ENCODE results near the gene IGFL1.
"Not testable (repeated sequence)": the region's sequence is repeated elsewhere in the genome, so short reads cannot be mapped to it uniquely, and the experiment has no call there.

IGFL1 gene

DNA sequence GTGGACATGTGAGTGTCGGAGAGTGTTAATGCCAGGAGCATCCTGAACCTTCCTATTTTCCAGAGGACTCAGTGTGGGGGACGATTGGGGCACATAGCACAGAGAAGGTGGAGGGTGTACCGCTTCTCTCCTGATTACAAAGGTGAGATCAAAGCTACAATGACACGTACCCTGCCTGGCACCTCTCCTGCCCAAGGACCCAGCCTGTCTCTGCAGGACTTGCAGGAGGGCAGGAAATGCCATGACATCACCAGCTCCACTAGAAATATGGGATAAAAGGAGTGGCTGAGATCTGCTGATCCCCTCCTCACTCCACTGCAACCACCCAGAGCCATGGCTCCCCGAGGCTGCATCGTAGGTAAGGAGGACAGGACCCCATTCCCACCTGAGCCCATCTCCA is at the start of gene IGFL1:
Gene IGFL1 (plus strand): TSS at position 301 of the 400 bp plus-strand sequence. CDS start 33 bp downstream, at position 334.
- Mint-ChIP-seq H3K4me3 (no peak within 1 kb of the TSS), H3K4me1 (ENCODE audit: low read depth) (no peaks in the 10 kb centered on the region), H3K27me3 (peaks cover 43% of the 10 kb centered on the region), H3K36me3 (ENCODE audit: low read depth) (no peaks in the 10 kb centered on the region), H3K27ac (no peak within 1 kb of the TSS), H3K9me3 (no peaks in the 10 kb centered on the region)

DNA sequence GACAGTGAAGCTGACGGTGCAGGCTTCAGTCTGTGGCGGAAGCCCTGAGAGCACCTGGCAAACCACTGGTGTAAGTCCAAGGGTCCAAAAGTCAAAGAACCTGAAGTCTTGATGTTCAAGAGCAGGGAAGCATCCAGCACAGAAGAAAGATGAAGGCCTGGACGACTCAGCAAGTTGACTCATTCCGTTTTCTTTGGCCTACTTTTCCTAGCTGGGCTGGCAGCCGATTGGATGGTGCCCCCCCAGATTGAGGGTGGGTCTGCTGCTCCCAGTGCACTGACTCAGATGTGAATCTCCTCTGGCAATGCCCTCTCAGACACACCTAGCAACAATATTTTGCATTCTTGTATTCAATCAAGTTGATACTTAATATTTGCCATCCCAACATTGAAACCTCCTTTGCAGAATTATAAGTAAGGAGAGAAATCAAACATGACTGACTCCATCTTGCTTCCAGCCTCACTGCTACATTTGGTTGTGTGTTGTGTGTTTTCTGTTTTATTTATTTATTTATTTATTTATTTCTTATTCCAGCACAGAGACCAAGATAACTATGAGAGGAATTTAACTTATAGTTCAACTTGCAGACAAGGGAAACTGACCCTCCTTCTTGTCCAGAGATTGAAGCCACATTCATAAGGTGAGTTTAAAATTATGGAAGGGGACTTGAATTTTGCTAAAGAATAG is 48.7 kb upstream of the IGFL1 start:
- Mint-ChIP-seq H3K4me3 (no peak overlapping the region), H3K36me3 (ENCODE audit: low read depth) (no peaks in the 10 kb centered on the region), H3K27me3 (peaks cover 49% of the 10 kb centered on the region), H3K9me3 (no peaks in the 10 kb centered on the region), H3K27ac (no peak overlapping the region), H3K4me1 (ENCODE audit: low read depth) (peaks cover 31% of the 10 kb centered on the region)

DNA sequence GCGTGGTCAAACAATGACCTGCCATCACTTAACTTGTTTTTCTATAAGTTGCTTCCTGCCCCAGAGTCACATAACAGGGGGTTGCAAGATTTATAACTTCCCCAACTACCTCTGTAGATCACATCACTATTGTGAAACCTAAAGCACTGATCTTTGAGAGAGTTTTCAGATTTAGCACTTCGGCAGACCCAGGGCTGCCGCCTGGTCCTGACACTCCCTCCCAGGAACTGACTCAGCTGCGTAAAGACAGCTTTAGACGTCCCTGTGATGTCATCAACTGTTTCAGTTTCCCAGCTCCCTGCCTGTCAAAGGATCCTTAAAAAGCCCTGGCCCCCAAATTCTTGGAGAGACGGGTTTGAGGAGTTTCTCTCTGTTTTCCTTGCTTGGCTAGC is 48.2 kb upstream of the IGFL1 start:
- Mint-ChIP-seq H3K4me3 (no peak overlapping the region), H3K9me3 (no peaks in the 10 kb centered on the region), H3K27me3 (peaks cover 48% of the 10 kb centered on the region), H3K4me1 (ENCODE audit: low read depth) (peaks cover 31% of the 10 kb centered on the region), H3K27ac (no peak overlapping the region), H3K36me3 (ENCODE audit: low read depth) (no peaks in the 10 kb centered on the region)

DNA sequence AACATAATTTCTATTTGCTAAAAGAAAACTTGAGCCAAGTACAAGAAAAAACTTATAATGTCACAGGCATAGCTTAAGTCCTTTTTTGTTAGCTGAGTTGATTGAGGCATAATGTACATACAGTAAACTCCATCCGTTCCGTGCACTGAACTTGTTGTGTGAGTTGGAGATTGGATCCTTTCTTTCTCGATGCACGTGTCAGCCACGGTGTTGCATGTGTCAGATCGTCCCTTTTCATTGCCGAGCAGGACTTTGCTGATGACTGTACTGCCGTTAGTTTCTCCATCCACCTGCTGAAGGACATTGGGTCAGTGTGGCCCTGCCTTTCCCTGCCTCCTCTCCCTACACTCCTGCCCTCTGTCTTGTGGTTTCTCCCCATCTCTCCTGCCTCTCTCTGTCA is 47.1 kb upstream of the IGFL1 start:
- no peaks in the 10 kb centered on the region for H3K9me3 Mint-ChIP-seq
- no peak overlapping the region for H3K4me3 Mint-ChIP-seq
- H3K36me3 Mint-ChIP-seq (ENCODE audit: low read depth) = no peaks in the 10 kb centered on the region
- peaks cover 53% of the 10 kb centered on the region for H3K27me3 Mint-ChIP-seq
- no peak overlapping the region for H3K27ac Mint-ChIP-seq
- H3K4me1 Mint-ChIP-seq (ENCODE audit: low read depth) = peaks cover 31% of the 10 kb centered on the region

DNA sequence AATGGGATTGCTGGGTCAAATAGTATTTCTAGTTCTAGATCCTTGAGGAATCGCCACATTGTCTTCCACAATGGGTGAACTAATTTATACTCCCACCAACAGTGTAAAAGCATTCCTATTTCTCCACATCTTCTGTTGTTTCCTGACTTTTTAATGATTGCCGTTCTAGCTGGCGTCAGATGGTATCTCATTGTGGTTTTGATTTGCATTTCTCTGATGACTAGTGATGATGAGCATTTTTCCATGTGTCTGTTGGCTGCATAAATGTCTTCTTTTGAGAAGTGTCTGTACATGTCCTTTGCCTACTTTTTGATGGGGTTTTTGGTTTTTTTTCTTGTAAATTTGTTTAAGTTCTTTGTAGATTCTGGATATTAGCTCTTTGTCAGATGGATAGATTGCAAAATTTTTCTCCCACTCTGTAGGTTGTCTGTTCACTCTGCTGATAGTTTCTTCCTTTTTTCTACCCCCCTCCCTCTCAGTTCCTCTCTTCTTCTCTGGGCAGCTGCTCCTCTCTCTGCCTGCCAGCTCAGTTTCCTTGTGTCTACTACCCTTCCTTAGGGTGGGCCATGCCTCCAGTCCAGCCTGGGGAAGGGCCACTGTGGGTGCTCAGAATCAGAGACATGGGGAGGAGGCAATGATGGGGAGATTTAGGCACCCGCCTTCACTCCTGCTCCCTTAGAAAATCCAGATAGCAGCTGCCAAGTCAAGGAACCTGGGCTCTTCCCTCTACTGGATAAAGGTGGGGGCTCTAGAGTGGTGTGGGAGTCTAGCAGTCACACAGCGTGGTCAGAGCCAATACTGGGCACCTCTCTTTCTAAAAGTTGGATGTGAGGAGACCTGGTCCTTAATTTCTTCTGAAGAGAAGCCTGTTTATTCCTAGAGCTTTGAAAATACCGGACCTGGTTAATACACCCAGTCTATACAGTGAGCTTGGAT is 44.5 kb upstream of the IGFL1 start:
- Mint-ChIP-seq H3K27me3 (peaks cover 57% of the 10 kb centered on the region), H3K4me3 (peak overlapping the region; percentile 47), H3K4me1 (ENCODE audit: low read depth) (peaks cover 31% of the 10 kb centered on the region), H3K27ac (peak overlapping the region; percentile 92)
- H3K36me3 Mint-ChIP-seq (ENCODE audit: low read depth); H3K9me3 Mint-ChIP-seq: not testable (repeated sequence)

DNA sequence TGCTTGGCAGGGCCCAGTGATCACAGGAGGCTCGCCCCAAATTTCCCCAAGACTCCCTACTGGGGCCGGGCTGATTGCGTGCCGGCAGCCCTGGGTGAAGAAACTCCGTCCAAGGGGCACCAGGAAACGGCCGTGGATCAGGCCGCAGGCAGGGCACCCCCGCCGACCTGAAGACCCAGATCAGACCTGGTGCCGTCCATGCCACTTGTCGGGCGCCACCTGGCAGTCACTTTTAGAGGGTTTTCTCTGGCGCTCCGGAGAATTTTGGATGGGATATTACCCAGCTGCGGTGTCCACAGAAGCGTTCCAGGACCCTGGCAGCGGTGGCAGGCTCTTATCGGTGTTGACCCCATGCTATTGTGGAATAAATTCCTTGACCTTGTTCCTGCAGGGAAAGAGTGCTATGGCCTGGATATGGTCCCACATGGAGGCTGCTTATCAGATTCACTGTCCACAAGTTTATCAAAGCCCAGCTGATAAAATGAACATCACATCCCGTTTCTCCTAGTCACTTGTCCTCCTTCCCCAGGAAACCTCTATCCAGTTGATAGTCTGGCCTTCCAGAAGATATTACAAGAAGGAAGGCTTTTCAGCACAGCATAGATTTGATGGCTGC is 43.3 kb upstream of the IGFL1 start:
- H3K36me3 Mint-ChIP-seq (ENCODE audit: low read depth) = no peaks in the 10 kb centered on the region
- H3K27ac Mint-ChIP-seq = no peak overlapping the region
- peaks cover 64% of the 10 kb centered on the region for H3K27me3 Mint-ChIP-seq
- no peak overlapping the region for H3K4me3 Mint-ChIP-seq
- H3K4me1 Mint-ChIP-seq (ENCODE audit: low read depth) = peaks cover 28% of the 10 kb centered on the region
- H3K9me3 Mint-ChIP-seq = no peaks in the 10 kb centered on the region

DNA sequence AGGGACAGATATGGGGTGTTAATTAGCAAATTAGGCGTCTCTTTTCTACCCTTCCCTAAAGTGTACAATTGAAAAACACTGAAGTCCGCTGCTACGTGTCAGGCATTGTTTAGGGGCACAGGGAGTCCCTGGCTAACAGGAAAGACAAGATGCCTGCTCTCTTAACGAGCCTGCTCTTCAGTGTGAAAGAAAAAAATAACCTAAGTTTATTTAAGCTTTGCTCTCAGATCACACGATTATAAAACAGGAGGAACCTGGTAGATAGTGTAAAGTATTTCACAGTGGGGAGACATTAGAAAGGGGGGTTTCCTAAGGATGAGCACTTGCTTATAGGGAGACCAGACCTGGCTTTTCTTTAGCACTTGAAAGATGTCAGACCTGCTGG is 42.8 kb upstream of the IGFL1 start:
- no peak overlapping the region for H3K4me3 Mint-ChIP-seq
- no peak overlapping the region for H3K27ac Mint-ChIP-seq
- no peaks in the 10 kb centered on the region for H3K9me3 Mint-ChIP-seq
- H3K27me3 Mint-ChIP-seq = peaks cover 63% of the 10 kb centered on the region
- H3K4me1 Mint-ChIP-seq (ENCODE audit: low read depth) = peaks cover 23% of the 10 kb centered on the region
- H3K36me3 Mint-ChIP-seq (ENCODE audit: low read depth) = no peaks in the 10 kb centered on the region

DNA sequence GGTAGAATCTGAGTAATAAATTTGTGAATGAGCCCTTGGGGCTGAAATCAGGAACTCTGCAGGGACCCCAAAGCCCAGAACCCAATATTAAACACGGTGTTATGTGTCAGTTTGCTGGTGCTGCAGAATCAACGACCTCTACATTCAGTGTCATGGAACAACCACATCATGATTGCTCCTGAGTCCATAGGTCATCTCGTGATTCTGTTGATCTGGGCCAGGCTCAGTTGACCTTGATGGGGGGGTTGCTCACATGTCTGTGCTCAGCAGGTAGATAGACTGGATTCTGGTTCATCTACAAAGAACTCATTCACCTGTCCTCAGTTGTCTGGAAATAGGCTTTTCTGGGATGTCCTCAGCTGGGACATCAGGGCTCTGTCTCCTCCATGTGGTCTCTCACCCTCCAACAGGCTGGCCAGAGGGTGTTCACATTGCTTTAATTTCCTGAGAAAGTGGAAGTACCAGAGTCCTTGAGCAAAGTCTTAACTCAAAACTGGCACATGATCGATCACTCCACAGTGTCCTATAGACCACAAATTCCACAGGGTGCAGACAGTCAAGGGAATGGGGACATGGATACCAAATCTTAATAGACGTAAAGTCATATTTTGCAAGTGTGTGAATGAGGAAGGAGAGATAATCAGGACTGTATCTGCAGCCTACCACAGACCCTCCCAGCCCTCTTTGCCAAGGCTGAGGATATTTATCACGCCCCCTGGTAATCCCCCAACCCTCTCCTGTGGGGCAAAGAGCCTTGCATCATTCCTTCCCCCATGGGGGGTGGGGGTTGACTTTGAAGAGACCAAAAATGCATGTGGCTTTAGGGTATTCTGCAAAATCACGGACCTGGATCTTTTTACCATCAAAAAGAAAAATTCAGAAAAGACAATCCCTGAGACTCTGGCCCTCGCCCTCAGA is 39.3 kb upstream of the IGFL1 start:
- H3K4me3 Mint-ChIP-seq = no peak overlapping the region
- H3K4me1 Mint-ChIP-seq (ENCODE audit: low read depth) = peaks cover 6% of the 10 kb centered on the region
- H3K27ac Mint-ChIP-seq = no peak overlapping the region
- no peaks in the 10 kb centered on the region for H3K9me3 Mint-ChIP-seq
- H3K36me3 Mint-ChIP-seq (ENCODE audit: low read depth) = no peaks in the 10 kb centered on the region
- H3K27me3 Mint-ChIP-seq = peaks cover 48% of the 10 kb centered on the region

DNA sequence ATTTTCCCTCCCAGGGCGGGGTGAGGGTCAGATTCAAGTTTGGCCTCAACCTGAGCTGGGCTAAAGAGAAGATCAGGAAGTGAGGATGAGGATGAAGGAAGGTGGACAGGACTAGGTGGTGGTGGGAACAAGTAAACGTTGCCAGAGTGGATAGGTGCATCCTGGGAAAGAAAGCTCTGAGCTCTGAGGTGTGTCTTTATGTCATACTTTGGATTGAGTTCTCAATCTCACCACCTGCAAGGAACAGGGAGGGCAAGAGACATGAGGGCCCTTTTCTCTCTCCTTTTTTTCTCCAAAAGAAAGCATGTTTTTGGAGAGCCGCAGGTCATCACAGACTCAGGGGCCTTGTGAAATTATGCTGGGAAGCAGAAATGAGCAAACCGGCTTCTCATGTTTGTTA is 38.2 kb upstream of the IGFL1 start:
- H3K9me3 Mint-ChIP-seq = no peaks in the 10 kb centered on the region
- H3K27ac Mint-ChIP-seq = no peak overlapping the region
- no peaks in the 10 kb centered on the region for H3K36me3 Mint-ChIP-seq (ENCODE audit: low read depth)
- no peaks in the 10 kb centered on the region for H3K4me1 Mint-ChIP-seq (ENCODE audit: low read depth)
- no peak overlapping the region for H3K4me3 Mint-ChIP-seq
- peaks cover 51% of the 10 kb centered on the region for H3K27me3 Mint-ChIP-seq

DNA sequence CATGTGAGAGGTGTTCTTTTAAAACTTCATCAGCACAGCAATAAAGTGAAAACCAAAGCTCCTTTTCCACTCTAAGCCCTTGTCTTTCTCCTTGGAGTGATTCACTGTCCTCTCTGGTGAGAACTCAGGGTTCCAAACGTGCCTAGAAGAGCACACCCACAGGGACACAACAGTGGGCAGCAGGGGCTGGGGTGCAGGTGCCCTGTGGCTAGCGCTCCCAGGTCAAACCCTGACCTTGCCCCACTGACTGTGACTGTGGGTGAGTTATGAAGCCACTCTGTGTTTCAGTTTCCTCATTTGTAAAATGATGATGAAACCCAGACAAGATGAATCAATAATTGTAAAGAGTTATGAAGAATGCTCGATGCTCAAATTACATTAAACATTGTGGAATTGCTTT is 37.6 kb upstream of the IGFL1 start:
- Mint-ChIP-seq H3K9me3 (no peaks in the 10 kb centered on the region), H3K4me1 (ENCODE audit: low read depth) (no peaks in the 10 kb centered on the region), H3K4me3 (no peak overlapping the region), H3K27me3 (peaks cover 52% of the 10 kb centered on the region), H3K36me3 (ENCODE audit: low read depth) (no peaks in the 10 kb centered on the region), H3K27ac (no peak overlapping the region)

DNA sequence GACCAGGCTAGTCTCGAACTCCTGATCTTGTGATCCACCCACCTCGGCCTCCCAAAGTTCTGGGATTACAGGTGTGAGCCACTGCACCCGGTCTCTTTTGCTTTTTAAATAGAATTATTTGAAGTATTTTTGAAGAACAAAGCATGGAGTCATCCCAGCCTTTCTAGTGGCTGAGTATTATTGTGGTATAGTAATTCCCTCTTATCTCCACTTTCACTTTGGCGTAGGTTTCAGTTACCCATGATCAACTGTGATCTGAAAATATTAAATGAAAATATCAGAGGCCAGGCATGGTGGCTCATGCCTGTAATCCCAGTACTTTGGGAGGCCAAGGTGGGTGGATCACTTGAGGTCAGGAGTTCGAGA is 36.9 kb upstream of the IGFL1 start:
- H3K4me3 Mint-ChIP-seq; H3K9me3 Mint-ChIP-seq; H3K27ac Mint-ChIP-seq; H3K4me1 Mint-ChIP-seq (ENCODE audit: low read depth); H3K36me3 Mint-ChIP-seq (ENCODE audit: low read depth): not testable (repeated sequence)
- H3K27me3 Mint-ChIP-seq = peaks cover 58% of the 10 kb centered on the region

DNA sequence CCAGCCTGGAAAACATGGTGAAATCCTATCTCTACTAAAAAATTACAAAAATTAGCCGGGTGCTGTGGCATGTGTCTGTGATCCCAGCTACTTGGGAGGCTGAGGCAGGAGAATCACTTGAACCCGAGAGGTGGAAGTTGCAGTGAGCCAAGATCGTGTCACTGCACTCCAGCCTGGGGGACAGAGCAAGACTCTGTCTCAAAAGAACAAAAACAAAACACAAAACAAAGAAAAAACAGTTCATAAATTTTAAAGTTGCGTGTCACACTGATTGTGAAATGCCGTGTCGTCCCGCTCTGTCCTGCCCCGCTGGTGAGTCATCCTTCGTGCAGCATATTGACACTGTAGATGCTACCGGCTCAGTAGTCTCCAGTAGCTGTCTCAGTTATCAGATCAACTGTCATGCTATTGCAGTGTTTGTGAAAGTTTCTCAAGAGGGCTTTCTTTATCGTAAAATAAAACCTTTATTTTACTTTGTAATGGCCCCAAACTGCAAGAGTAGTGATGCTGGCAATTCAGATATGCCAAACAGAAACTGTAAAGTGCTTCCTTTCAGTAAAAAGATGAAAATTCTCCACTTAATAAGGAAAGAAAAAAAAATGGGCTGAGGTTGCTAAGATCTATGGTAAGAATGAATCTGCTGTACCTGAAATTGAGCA is 36.4 kb upstream of the IGFL1 start:
- no peaks in the 10 kb centered on the region for H3K36me3 Mint-ChIP-seq (ENCODE audit: low read depth)
- no peak overlapping the region for H3K27ac Mint-ChIP-seq
- H3K9me3 Mint-ChIP-seq = no peaks in the 10 kb centered on the region
- no peaks in the 10 kb centered on the region for H3K4me1 Mint-ChIP-seq (ENCODE audit: low read depth)
- H3K4me3 Mint-ChIP-seq = no peak overlapping the region
- H3K27me3 Mint-ChIP-seq = peaks cover 55% of the 10 kb centered on the region

DNA sequence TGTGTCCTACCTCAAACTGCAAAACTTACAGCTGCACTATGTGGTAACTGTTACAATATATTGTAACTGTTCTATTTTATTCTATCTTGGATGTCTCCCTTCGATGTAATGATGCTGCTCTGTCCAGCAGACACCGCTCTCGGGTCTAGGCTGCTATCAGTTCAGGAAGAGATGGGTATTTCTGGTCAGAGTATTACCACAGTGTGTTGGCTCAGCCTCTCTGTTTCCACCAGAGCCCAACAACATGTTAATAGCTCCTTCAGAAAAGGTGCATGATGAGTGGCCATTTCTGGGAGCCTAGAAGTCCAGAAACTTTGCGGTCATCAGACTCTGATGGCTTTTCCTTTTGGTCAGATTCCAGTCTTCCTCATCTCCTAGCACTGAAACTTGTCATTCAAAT is 35.9 kb upstream of the IGFL1 start:
- Mint-ChIP-seq H3K36me3 (ENCODE audit: low read depth) (no peaks in the 10 kb centered on the region), H3K9me3 (no peaks in the 10 kb centered on the region), H3K4me1 (ENCODE audit: low read depth) (no peaks in the 10 kb centered on the region), H3K4me3 (no peak overlapping the region), H3K27me3 (peaks cover 54% of the 10 kb centered on the region), H3K27ac (no peak overlapping the region)

DNA sequence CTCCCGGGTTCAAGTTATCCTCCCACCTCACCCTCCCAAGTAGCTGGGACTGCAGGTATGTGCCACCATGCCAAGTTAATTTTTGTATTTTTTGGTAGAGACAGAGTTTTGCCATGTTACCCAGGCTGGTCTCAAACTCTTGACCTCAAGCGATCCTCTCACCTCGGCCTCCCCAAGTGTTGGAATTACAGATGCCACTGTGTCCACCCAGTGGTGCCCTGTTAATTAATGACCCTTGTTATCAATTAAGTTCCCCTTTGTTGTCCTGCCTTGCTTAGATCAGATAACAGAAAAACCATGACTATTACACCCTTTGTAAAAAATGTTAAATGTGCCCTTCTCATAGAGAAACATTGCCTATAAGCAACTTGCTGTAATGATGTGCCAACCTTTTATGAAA is 34.4 kb upstream of the IGFL1 start:
- Mint-ChIP-seq H3K36me3 (ENCODE audit: low read depth) (no peaks in the 10 kb centered on the region), H3K9me3 (no peaks in the 10 kb centered on the region), H3K27ac (no peak overlapping the region), H3K4me1 (ENCODE audit: low read depth) (no peaks in the 10 kb centered on the region), H3K4me3 (no peak overlapping the region), H3K27me3 (peaks cover 46% of the 10 kb centered on the region)

Measured in stimulated activated naive CD8-positive, alpha-beta T cell treated with anti-CD3 and anti-CD28 coated beads, Interleukin-15, Interleukin-2, amounts not matched to agents 100 ng/mL and 50 ng/mL, for 24 hours (primary cell).